ELF-1 (cell line): ENCODE data around the gene MMADHC.
"Not testable (repeated sequence)": the region's sequence is repeated elsewhere in the genome, so short reads cannot be mapped to it uniquely, and the experiment has no call there.

Experiments used
- DNase-seq: peaks from one replicate; pipeline ENCODE4 v3.0.0-alpha.2; 2016; ENCODE audit warnings: low read depth, low spot score

Gene MMADHC

GRCh38 chr2:149595056-149595963 is 7.7 kb upstream of the MMADHC start:
- DNase-seq, result no peak

GRCh38 chr2:149594411-149594810 is 6.8 kb upstream of the MMADHC start:
- no peak for DNase-seq

GRCh38 chr2:149587950-149588487 is 444 bp upstream of the MMADHC start:
- no peak for DNase-seq

- DNase-seq, result no peak
Observed at GRCh38 chr2:149586898-149587219, 716 bp downstream of the MMADHC start.

- no peak for DNase-seq
Observed at GRCh38 chr2:149586063-149586462, 1.5 kb downstream of the MMADHC start.

GRCh38 chr2:149585166-149585885 is 2.2 kb downstream of the MMADHC start:
- DNase-seq, result no peak

GRCh38 chr2:149579972-149580882 is 7.3 kb downstream of the MMADHC start:
- no peak for DNase-seq

GRCh38 chr2:149577269-149577668 is 10.3 kb downstream of the MMADHC start:
- DNase-seq, result no peak

GRCh38 chr2:149575752-149576151 is 11.8 kb downstream of the MMADHC start:
- DNase-seq, result no peak

- DNase-seq, result no peak
Observed at GRCh38 chr2:149575277-149575676, 12.3 kb downstream of the MMADHC start.

- DNase-seq, result no peak
Observed at GRCh38 chr2:149573760-149574159, 13.8 kb downstream of the MMADHC start.

GRCh38 chr2:149572102-149572953 is 15.2 kb downstream of the MMADHC start:
- no peak for DNase-seq

- DNase-seq, result no peak
Observed at GRCh38 chr2:149568138-149568537, 19.4 kb downstream of the MMADHC start.

GRCh38 chr2:149566652-149567051 is 20.9 kb downstream of the MMADHC start:
- no peak for DNase-seq

- not testable (repeated sequence) for DNase-seq
Observed at GRCh38 chr2:149565625-149566024, 21.9 kb downstream of the MMADHC start.

- no peak for DNase-seq
Observed at GRCh38 chr2:149564983-149565382, 22.6 kb downstream of the MMADHC start.

GRCh38 chr2:149564097-149564496 is 23.5 kb downstream of the MMADHC start:
- DNase-seq, result no peak

GRCh38 chr2:149562324-149562723 is 25.3 kb downstream of the MMADHC start:
- no peak for DNase-seq

- DNase-seq, result no peak
Observed at GRCh38 chr2:149561309-149561926, 26.2 kb downstream of the MMADHC start.
